GM21526 (cell line): ENCODE measurements around the gene RAPH1.

Experiments used
- ATAC-seq: cut with Tn5 transposase; IDR thresholded peaks from one replicate; pipeline ENCODE4 v1.9.1; 2021; ENCODE audit warnings: moderate library complexity; ENCODE audit not compliant: unreplicated experiment, low FRiP score

RAPH1 gene

DNA sequence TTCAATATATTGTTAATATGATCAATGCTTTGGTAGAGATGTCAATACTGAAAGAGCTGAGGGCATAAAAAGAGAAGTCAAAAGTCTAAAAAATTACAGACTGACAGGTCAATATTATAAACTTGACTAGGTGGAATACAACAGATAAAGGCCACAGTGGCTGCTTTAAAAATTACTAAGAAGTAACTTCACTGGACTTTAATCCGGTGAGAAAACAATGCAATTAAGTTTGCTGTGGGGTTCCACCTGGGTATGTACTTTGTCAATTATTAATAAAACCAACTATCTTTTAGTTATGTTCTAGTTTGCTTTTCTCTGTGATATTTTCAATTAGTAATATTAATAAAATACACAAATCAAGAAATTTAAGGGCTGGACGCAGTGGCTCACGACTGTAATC lies 44.7 kb downstream of the RAPH1 start:
- no peak for ATAC-seq

GRCh38 chr2:203489531-203489930 lies 45.6 kb downstream of the RAPH1 start:
- ATAC-seq: no peak

DNA sequence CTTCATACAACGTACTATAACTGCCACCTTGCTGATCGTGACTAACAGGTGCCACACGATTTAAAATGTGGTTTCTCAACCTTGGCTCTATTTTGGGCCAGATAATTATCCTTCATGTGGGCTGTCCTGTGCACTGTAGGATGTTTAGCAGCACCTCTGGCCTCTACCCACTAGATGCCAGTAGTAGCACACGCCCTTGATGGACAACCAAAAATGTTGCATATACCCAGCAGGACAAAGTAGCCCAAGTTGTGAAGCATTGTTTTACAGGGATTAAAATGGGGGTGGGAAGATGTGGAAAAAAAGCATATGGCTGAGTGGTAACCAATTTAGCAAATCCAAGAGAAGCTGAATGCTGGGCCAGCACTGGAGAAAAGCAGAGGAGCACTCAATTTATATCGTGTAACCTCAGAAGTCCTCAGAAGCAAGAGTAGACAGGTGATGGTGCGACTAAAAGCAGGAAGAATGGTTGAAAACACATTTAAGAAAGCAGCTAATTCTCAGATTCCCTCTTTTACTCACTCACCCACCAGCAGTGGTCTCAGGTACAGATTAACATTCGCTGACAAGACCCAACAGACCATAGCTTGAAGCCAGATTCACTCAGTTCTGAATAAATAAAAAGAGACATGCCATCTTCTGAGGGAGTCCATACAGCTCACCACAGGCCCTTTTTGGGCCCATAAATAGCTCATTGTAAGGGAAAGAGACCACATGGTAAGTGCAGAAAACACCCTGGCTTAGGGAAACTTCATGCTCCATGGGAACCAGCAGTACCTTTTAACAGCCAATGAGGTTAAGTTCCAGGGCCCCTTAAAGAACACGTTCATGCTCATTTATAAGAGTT lies 50.6 kb downstream of the RAPH1 start:
- peak; percentile 76 for ATAC-seq

DNA sequence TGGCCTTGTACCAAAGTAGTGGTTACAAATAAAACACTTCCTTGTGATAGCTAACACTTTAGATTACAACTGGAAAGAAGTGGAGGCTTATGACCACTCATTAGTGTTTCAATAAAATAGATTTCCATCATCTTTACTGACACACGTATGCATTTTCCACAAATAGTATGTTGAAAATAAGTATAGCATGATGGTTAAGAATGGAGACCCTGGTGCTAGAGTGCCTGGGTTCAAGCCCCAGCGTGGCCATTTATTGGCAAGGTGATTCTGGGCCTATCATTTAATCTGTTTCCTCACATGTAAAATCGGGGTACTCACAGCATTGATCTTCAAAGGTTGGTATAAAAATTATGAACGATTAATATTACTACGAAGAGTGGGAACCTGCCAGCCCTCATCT lies 54.5 kb downstream of the RAPH1 start:
- ATAC-seq: no peak

DNA sequence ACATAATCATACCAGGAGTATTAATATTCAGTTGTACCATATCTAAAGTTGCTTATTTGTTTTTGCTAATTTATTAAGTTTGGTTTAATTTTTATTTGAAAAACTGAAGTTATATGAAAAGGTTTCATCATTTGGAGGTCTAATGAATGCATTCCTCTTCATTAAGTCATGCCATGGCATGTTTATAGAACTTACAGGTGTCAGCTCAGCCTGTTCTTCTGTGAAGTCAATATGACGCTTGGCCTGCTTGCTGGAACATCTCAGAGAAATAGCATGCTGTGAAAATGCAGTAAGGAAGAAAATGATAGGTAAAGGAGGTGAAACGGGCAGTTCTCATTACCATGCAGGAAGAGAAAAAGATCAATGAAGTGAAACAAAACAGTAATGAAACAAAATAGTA lies 58.2 kb downstream of the RAPH1 start:
- ATAC-seq: no peak

DNA sequence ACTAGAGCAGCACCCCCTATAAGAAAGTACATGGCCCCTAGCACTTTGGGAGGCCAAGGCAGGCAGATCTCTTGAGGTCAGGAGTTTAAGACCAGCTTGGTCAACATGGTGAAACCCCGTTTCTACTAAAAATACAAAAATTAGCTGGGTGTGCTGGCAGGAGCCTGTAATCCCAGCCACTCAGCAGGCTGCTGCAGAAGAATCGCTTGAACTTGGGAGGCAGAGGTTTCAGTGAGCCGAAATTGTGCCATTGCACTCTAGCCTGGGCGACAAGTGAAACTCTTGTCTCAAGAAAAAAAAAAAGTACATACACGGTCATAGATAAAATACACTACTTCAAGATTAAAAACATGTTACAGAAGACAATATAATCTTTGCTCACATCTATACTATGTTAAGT lies 63.8 kb downstream of the RAPH1 start:
- ATAC-seq: no peak

DNA sequence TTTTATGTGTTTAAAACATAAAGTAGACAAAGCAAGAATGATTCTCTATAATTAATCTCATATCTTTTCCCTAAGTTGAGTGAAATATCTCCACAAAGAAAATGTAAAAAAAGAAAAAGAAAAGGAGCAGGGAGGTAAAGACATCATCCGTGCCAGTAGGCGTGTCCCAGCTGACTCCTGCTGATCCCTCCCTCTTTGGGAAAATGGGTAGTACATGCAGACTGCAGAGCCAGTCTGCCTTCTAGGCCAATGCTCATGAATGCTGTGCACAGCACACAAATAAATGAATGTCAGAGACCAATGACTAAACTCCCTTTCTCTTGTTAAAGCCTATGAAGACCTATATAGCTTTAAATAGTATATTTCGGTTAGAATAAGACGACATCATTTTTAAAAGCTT lies 64.7 kb downstream of the RAPH1 start:
- no peak for ATAC-seq

- ATAC-seq: no peak
Observed at GRCh38 chr2:203469546-203469945, 65.6 kb downstream of the RAPH1 start.

- ATAC-seq: no peak
Observed at GRCh38 chr2:203463266-203463678, 71.8 kb downstream of the RAPH1 start.

- no peak for ATAC-seq
Observed at GRCh38 chr2:203462308-203462707, 72.8 kb downstream of the RAPH1 start.

DNA sequence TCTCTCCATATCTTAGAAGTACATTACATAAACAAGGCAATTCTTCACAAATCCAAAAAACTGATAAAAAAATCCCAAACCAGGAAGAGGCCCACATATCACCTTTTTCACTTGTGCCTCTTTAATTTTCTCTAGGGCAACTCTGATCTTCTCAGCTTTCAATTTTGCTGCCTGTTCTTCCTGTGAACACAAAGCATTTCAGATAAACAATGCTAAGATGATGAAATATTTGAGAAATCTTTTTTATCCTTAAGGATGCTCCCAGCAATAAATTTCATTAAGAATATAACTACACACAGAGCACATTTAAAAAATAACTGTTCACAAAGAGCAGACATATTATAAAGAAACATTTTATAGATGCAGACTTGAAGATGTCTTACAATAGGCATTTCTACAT lies 73.4 kb downstream of the RAPH1 start:
- no peak for ATAC-seq

- ATAC-seq: no peak
Observed at GRCh38 chr2:203455209-203455608, 79.9 kb downstream of the RAPH1 start.

GRCh38 chr2:203453858-203454451 lies 81.1 kb downstream of the RAPH1 start:
- no peak for ATAC-seq

DNA sequence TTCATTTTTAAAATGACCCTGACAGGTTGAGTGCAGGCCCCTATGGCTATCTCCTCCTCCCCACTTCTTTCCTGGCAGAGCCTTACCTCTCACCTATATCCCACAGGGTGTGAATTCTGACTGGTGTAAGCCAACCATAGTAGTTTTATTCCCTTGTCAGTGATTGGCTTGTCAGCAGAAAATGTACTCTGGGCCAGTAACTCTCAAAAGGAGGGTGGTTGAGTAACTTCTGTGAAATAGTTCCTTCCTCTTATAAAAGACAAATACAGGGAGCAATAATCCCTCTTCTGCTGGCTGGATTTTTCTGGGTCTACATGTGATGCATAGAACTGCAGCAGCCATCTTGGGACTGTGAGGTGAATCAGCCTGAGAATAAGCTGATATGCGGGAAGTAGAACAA lies 83.4 kb downstream of the RAPH1 start:
- no peak for ATAC-seq

DNA sequence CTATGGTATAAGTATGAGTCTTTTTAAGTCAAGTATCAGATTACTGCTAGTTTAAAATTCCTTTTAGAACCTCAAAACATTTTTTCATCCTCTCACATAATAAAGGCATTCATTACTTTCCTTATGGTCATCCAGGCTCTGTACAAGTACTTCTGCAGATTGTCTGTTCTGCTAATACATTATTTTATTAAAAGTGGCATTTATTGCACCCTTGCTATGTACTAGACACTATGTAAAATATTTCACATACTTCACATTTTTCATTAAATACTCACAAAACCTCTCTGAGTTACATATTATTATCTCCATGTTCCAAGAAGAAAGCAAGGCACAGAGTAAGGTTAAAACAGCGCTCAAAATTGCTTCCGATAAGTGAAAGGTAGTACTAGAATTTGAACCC lies 84.1 kb downstream of the RAPH1 start:
- ATAC-seq: no peak

DNA sequence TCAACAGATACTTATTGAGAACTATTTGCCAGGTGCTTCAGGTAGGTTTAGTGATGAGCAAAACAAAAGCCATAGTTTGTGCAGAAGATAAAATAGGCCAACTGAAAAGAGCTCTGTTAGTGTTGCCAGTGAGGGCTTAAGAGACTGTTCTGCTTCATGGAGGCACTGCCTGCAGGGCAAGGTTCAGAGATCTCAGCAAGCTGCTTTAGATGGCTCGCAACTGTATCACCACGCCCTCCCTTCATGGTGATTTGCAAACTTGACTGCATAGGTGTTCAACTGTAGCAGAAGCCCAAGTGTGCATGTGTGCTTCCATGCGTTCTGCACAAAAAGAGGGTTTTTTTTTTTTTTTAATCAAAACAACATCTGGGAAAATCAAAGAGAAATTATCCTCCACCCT lies 84.5 kb downstream of the RAPH1 start:
- no peak for ATAC-seq

- ATAC-seq: no peak
Observed at GRCh38 chr2:203446780-203447179, 88.3 kb downstream of the RAPH1 start.

GRCh38 chr2:203446071-203446481 lies 89.0 kb downstream of the RAPH1 start:
- no peak for ATAC-seq

DNA sequence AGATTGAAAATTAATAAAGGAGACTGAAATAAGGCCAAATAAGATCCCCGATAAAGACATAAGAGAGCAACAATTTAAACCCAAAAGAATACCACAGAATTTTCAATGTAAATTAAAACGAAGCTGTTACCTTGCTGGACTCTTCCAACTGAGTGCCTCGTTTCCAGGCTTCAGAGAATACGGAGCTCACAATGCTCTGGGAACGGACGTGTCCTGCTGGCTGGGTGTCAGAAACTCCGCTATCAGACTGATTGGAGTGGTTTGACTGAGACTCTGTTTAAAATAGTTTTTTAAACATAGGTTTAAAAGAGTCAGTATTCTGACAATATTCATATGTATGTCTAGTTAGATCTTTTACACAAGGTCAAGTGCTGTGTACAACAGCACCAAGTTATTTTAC lies 90.4 kb downstream of the RAPH1 start:
- no peak for ATAC-seq

DNA sequence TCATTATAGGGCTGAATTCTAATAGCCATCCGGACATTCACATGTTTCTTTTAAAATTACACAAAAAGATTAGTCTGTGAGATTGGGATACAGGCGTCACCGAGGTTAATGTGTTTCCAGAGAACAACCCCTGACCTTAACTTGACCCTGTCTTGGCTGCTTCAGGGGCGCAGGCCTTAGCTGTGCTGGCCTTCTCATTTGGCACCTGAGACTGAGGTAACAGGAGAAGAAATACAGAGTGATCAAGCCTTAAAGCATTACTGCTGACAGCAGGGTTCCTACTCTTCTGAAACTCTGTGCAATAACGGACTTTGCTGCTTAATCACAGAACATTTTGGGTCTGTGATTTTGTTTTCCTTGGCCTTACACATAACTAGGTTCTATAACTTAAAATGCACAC lies 92.6 kb downstream of the RAPH1 start:
- no peak for ATAC-seq

DNA sequence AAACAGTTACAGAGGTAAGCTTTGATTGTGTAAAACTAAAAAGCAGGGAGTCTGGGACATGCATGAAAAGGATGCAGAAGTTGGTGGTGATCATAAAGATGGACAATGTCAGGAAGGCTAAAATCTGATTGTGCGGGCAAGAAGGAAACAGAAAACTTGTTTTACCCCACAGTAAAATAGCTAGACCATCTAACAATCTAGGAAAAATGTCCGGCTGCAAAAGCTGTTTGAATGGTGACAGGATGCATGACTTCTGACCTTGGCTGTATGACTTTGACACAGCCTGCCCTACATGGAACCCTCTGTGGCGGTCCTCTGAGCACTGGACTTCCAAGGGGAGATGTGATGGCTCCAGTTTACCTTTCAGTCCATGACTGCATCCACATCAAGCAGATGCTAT lies 93.6 kb downstream of the RAPH1 start:
- ATAC-seq: no peak

DNA sequence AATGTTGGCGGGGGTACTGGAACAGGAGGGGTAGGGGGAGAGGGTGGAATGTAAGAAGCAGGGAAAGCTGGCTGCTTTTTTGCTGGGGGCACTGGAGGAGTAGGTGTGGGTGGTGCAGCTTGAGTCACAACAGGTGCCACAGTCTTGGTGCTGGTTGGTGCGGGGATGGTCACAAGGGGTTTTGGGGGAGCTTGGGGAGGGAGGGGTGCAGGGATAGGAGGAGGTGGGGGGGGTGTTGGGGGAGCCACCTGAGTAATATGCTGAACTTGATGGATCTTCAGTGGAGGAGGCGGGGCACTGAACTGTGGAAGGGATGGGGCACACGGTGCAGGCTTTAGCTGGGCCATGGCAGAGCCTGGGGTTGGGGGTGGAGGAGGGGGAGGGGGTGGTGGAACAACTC lies 94.4 kb downstream of the RAPH1 start:
- no peak for ATAC-seq
